Activated CD4-positive, alpha-beta T cell treated with anti-CD3 and anti-CD28 coated beads, Interleukin-2, amount 50 U/mL, for 1 hour (primary cell): ENCODE measurements around the gene EPN2.
"Not testable (repeated sequence)": the region's sequence is repeated elsewhere in the genome, so short reads cannot be mapped to it uniquely, and the experiment has no call there.

Experiments
- DNase-seq: peaks from one replicate; pipeline ENCODE4 v3.0.0-alpha.2; 2020

The EPN2 gene

GRCh38 chr17:19269641-19270040 is 32.5 kb downstream of the EPN2 start:
- DNase-seq: no peak

GRCh38 chr17:19270347-19270703 is 33.2 kb downstream of the EPN2 start:
- DNase-seq: no peak

- DNase-seq: no peak
Observed at GRCh38 chr17:19270704-19271611, 33.8 kb downstream of the EPN2 start.

GRCh38 chr17:19271780-19272357 is 34.7 kb downstream of the EPN2 start:
- DNase-seq: no peak

DNA sequence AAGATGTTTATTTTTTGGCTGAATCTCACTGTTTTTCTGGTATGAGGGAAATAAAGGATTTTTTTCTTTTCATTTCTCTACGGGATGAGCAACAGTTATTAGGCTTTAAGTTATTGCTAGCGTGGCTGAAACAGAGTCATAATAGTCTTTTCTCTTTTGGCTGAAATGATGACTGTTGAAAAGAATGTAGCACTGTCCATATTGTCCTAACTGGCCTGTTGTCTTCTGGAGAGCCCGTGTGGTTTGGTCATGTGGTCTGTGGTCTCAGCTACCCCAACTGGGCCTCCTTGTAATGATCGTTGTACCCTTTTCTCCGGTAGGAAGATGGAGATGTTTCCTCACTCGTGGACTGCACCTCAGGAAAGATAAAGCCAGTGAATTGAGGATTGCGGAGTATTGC is 36.6 kb downstream of the EPN2 start:
- DNase-seq: no peak

DNA sequence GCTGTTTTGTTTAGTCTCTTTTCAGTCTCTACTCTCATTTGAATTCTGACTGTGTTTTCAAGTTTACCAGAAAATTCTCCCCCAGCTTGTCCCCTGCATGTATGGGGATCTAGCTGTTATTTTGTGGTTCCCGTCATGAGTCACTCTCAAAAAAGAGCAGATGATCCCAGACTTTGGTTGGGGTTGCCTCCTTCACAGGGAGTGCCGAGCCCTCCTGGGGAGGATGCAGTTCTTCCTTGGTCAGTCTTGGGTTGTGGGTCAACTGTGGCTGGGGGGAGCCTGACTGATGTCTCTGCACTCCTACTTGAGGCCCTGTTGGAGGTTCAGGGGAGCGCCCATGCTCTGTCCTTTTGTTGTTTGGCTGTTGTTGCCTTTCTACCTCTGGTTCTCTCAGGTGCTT is 37.7 kb downstream of the EPN2 start:
- DNase-seq: no peak

GRCh38 chr17:19275457-19276127 is 38.4 kb downstream of the EPN2 start:
- DNase-seq: no peak

DNA sequence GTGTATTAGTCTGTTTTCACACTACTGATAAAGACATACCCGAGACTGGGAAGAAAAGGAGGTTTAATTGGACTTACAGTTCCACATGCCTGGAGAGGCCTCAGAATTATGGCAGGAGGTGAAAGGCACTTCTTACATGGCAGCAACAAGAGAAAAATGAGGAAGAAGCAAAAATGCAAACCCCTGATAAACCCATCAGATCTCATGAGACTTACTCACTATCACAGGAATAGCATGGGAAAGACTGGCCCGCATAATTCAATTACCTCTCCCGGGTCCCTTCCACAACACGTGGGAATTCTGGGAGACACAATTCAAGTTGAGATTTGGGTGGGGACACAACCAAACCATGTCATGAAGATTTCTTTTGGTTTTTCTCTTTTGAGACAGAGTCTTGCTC is 41.1 kb downstream of the EPN2 start:
- not testable (repeated sequence) for DNase-seq

GRCh38 chr17:19278729-19279128 is 41.6 kb downstream of the EPN2 start:
- DNase-seq: no peak

- DNase-seq: no peak
Observed at GRCh38 chr17:19281161-19281560, 44.0 kb downstream of the EPN2 start.

- DNase-seq: no peak
Observed at GRCh38 chr17:19284005-19284959, 47.1 kb downstream of the EPN2 start.

DNA sequence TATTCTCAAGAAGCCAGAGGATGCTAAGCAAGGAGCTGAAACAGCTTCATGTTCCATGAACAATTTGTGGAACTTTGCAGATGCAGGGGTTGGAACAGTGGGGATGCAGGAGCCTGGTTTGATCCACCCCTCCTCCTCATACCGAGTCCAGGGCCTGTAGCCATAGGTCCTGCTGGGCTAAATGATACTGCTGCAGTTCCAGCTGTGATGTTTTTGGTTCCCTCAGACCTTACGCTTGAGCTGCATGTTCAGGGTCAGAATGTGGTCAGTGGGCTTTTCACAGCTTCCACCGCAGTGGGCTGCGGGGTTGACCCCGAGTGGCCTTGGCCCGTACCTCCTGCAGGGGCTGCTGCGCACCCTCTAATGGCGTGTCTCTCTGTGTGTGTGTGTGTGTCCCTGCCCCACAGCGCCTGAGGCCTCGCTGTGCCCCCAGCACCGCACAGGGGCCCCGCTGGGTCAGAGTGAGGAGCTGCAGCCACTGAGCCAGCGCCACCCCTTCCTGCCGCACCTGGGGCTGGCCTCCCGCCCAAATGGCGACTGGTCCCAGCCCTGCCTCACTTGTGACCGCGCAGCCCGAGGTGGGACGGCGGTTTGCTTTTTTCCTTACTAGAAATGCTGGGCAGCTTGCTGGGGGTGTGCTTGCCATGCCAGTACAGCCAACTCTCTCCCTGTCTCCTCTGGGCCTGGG is 48.2 kb downstream of the EPN2 start:
- no peak for DNase-seq

DNA sequence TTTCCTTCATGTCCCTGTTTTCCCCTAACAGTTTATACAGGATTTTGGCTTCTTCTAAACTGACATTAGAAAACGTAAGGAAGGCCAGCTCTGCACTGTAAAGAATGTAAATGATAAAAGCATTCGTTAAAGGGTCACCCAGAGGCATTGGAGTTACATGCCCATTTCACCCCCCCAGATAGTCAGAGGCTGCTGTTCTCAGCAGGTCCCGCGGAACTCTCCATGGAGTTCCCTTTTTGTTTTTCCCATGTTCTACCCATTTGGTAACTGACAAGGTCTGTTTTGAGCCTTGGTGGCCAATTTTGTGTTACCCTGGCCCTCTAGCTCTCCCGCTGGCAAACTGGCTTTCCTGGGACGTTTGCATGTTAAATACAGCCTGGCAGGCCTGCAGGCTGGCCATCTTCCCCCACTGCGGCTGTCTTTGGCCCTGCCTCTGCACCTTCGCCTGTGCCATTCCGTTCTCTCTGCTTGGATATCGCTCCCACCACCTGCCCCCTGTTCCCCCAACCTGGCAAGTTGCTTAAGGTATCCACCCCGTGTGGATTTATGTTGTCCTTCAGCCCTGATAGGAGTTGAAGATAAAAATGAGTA is 49.7 kb downstream of the EPN2 start:
- DNase-seq: no peak

DNA sequence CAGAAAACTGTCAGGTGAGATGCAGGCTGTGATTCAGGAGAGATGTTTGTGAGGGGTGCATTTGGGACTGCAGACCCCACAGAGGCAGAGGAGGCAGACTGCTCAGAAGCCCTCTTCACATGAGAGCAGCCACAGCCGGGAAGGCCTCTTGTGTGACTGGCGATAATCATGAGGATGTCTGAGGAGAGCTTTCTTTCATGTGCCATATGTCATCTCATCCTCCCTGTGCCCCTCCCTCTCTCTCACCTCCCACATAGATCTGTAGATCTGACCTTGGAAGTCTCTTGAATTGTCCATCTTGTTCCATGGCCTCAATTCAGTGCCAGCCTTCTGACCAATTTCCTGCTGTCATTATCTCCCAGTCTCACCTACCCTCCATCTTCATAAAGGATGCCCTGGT is 50.5 kb downstream of the EPN2 start:
- DNase-seq: no peak

DNA sequence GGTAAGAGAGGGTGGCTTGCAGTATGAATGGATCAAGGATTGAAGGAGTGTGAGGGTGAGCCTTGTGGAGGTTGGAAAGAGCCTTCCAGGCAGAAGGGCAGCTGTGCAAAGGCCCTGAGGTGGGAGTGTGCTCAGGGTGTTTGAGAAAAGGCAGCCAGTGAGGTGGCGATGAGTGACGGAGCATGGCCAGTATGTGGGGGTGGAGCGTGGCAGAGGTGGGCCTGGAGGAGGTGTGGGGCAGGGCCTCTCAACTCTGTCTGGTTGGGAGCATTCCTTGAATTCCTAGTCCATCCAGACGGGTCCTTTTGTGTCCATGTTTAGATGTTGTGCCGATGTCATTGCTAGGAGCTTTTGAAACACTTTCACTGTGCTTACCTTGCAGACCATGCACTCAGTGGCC is 51.3 kb downstream of the EPN2 start:
- no peak for DNase-seq

DNA sequence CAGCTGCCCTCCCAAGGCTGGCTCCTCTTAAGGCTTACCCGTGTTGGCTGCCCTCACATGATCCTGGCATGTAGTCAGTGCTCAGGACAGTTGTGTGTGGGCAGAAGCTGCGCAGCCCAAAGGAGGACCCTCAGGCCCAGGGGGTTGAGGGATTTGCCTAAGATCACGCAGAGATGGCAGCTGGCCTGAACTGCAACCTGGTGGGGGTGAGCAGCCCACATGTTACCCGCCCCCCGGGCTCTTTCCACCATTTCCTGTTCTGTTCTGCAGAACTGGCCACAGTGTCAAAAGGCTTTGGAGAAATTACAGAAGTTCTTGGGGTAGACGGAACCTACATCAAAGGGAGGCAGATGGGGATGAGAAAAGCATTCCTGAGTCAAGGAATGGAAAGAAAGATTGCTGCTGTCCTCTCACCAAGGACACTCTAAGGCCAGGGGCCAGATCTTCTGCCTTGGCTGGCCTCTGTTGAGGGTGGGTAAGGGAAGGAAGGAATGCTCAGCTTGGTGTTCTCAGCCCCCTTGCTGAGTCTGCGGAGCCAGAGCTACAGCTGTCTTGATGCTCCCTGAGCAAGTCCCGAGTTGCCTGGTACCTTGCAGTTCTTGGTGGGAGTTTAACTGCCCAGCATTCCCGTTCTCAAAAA is 53.0 kb downstream of the EPN2 start:
- DNase-seq: no peak

DNA sequence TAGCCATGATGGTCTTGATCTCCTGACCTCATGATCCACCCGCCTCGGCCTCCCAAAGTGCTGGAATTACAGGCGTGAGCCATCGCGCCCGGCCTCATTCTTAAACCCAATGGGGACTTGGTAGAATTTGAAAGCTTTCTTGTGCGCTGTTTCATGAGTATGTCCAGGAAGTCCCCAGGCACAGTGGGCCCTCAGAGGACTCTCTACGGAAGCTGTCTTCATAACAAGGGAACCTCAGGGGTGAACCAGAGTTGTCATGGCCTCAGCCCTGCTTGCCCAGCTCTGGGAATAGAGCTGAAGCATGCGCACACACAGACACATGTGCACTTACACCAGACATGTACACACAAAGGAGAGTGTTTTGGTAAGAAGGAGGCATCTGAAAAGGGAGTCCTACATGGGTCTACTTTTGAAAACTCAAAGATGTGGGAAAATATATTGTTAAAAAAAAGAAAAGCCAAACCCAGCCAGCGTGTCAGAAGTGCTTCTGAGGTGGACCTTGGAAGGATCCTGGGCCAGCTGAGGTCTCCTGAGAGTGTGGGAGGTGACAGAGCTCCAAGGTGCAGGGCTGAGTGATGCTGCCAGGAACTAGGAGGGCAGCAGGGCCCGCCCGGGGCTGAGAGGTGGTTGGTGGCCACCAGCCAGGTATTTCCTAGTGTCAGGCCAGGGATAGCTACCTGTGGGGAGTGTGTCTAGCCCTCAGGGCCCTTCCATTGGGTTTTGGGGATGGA is 54.6 kb downstream of the EPN2 start:
- DNase-seq: no peak

DNA sequence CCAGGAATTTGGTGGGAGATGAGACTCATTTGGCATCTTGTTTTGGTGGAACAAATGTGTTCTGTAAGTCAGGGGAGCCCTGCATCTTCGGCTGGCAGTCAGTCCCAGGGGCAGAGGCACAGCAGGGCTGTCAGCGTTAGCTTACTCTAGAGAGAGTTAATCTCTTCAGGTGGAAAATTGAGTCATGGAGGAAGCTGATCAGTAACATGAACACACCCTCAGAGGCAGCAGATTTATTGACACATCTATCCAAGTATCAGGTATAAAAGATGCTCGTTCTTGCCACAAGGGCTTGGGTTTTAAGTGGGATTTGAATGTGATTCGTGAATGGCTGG is 55.2 kb downstream of the EPN2 start:
- DNase-seq: no peak

DNA sequence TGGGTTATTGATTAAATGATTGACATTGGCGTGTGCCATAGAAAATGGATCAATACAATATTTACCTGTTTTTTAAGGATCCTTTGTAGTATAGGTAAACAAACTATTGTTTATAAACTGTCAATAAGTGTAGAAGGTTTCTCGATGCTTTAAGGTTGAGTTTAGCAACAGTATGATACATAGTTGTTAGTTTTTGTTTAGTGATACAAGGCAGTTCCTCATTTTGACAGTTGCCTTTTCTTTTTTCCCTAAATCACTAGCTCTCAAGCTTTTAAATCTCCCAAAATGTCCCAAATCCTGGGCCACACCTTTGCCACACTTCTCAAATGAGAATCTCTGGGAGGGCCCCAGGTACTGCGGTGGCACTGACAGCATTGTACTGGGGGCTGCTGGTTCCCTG is 57.3 kb downstream of the EPN2 start:
- no peak for DNase-seq

DNA sequence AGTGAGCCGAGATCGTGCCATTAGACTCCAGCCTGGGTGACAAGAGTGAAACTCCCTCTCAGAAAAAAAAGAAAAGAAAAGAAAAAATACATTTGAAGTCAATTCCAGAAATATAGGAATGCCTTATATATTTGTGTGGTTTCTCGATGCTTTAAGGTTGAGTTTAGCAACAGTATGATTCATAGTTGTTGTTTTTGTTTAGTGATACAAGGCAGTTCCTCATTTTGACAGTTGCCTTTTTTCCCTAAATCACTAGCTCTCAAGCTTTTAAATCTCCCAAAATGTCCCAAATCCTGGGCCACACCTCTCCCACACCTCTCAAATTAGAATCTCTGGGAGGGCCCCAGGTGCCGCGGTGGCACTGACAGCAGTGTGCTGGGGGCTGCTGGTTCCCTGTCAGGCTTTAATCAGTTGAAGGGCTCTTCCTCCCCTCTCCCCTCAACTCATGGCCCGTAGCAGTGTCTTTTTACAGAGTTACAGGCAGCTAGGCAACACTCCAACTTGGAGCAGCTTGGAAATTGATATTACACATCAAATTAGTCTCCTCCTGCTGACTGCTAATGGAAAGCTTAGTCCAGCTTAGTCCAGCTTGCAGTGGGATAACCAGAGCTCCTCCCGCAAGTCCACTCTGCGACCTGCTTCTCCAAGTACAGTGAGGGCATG is 58.4 kb downstream of the EPN2 start:
- no peak for DNase-seq
